OCI-LY1 (cell line): ENCODE measurements around the gene LIPA.

Experiments used
- H2AFZ ChIP-seq: fragments of 200-600 bp; sonication (generic), shearing (Covaris generic); 2 replicates; pipeline ENCODE4 v1.6.0; 2014; ENCODE audit warnings: antibody characterized with exemption, mild to moderate bottlenecking, low read length
- H3F3A ChIP-seq: fragments of 200-600 bp; sonication (generic), shearing (Covaris generic); 2 replicates; pipeline ENCODE4 v1.6.0; 2014; ENCODE audit warnings: mild to moderate bottlenecking, antibody characterized with exemption, low read length, moderate library complexity; ENCODE audit not compliant: insufficient read depth
- H3K27ac ChIP-seq: fragments of 200-600 bp; sonication (generic); 2 replicates; pipeline ENCODE4 v1.5.1; 2014; ENCODE audit warnings: low read length, mixed run types, mild to moderate bottlenecking, low read depth; ENCODE audit not compliant: poor library complexity, severe bottlenecking
- H3K27me3 ChIP-seq: fragments of 200-600 bp; sonication (generic); 2 replicates; pipeline ENCODE4 v1.6.0; 2014; ENCODE audit warnings: antibody characterized with exemption, mild to moderate bottlenecking, low read length, moderate library complexity; ENCODE audit not compliant: insufficient read depth
- H3K36me3 ChIP-seq: fragments of 200-600 bp; sonication (generic); 2 replicates; pipeline ENCODE4 v1.6.1; 2014; ENCODE audit warnings: mild to moderate bottlenecking, antibody characterized with exemption, low read length, moderate library complexity, mixed read lengths; ENCODE audit not compliant: insufficient read depth
- H3K4me1 ChIP-seq: fragments of 200-600 bp; sonication (generic); 2 replicates; pipeline ENCODE4 v1.5.1; 2014; ENCODE audit warnings: mild to moderate bottlenecking, low read length, moderate library complexity; ENCODE audit not compliant: insufficient read depth, severe bottlenecking
- H3K4me2 ChIP-seq: fragments of 200-600 bp; sonication (generic), shearing (Covaris generic); 2 replicates; pipeline ENCODE4 v1.6.1; 2014; ENCODE audit warnings: low read length
- H3K4me3 ChIP-seq: fragments of 200-600 bp; sonication (generic); 2 replicates; pipeline ENCODE4 v1.5.1; 2014; ENCODE audit warnings: low read length, low read depth, mild to moderate bottlenecking, mixed read lengths; ENCODE audit not compliant: poor library complexity, severe bottlenecking
- H3K79me2 ChIP-seq: fragments of 200-600 bp; shearing (Covaris generic); 2 replicates; pipeline ENCODE4 v1.6.1; 2016; ENCODE audit warnings: mixed run types, low read length, mixed read lengths; ENCODE audit not compliant: insufficient read depth
- H3K9ac ChIP-seq: fragments of 200-600 bp; sonication (generic), shearing (Covaris generic); 2 replicates; pipeline ENCODE4 v1.6.1; 2014; ENCODE audit warnings: mild to moderate bottlenecking, low read length, mixed read lengths
- H3K9me2 ChIP-seq: fragments of 200-600 bp; sonication (generic), shearing (Covaris generic); 2 replicates; pipeline ENCODE4 v1.6.1; 2014; ENCODE audit warnings: low read depth, mild to moderate bottlenecking, low read length, mixed read lengths
- H3K9me3 ChIP-seq: fragments of 200-600 bp; shearing (Covaris generic); 2 replicates; pipeline ENCODE4 v1.6.1; 2014; ENCODE audit warnings: low read length, mixed read lengths
- H4K20me1 ChIP-seq: fragments of 200-600 bp; sonication (generic), shearing (Covaris generic); 2 replicates; pipeline ENCODE4 v1.6.0; 2016; ENCODE audit warnings: mild to moderate bottlenecking, low read length; ENCODE audit not compliant: insufficient read depth
- EZH2 ChIP-seq: fragments of 200-600 bp; sonication (generic), shearing (Covaris generic); IDR thresholded peaks from 2 replicates; pipeline ENCODE4 v1.8.0; 2017; ENCODE audit warnings: borderline replicate concordance, mixed run types, mild to moderate bottlenecking, antibody characterized with exemption, low read length, moderate library complexity, mixed read lengths
- TF ChIP-seq, protein P1 (sequence below): fragments of 200-600 bp; sonication (generic), shearing (Covaris generic); IDR thresholded peaks from 2 replicates; pipeline ENCODE4 v1.5.1; 2017; ENCODE audit warnings: mild to moderate bottlenecking, antibody characterized with exemption, low read length, moderate library complexity, mixed read lengths

The LIPA gene

DNA sequence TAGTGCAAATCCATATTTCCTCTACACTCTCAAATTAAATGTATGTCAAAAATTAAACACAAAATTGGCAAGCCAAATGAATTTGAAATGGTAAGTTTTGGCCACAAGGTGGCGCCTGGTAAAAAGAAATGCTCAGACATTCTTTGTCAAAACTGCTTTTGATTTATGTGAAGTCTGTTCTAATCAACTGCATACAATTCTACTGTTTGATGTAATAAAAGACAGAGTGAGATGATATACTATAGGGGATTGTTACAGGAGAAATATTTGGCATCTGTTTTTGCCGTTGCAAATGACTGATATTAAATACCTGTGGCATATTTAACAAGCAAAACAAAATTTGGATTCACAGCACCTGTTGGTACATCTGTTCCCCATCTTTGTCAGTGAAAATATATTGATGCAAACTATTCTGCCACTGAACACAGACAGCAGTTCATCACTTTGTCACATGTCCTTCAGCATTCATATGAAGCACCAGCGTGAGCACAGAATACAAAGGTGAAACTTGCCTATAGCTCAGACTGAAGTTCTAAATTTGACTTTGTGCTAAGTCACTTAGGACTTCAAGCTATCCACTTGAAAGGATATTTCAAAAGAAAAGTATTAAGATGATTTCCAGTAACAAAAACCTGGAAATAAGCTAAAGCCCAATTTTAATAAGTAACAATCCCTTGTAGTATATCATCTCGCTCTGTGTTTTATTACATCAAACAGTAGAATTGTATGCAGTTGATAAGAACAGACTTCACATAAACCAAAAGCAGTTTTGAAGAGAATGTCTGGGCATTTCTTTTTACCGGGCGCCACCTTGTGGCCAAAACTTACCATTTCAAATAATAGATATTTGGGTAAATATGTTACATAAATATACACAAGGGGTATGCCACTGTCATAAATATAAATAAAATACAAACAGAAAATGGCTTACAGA lies 34.3 kb downstream of the LIPA start:
- H3K9ac ChIP-seq, result no peak overlapping the region
- H4K20me1 ChIP-seq, result no peaks in the 10 kb centered on the region
- H3K79me2 ChIP-seq, result no peaks in the 10 kb centered on the region
- no peak overlapping the region for H3K4me3 ChIP-seq
- H3K27ac ChIP-seq, result peak overlapping the region; percentile 34
- no peaks in the 10 kb centered on the region for H3K9me3 ChIP-seq
- no peaks in the 10 kb centered on the region for H3K36me3 ChIP-seq
- H3K4me2 ChIP-seq, result no peak overlapping the region
- no peaks in the 10 kb centered on the region for H3F3A ChIP-seq
- H3K4me1 ChIP-seq, result peaks cover 5% of the 10 kb centered on the region
- H3K9me2 ChIP-seq, result no peaks in the 10 kb centered on the region
- TF ChIP-seq, protein P1, sequence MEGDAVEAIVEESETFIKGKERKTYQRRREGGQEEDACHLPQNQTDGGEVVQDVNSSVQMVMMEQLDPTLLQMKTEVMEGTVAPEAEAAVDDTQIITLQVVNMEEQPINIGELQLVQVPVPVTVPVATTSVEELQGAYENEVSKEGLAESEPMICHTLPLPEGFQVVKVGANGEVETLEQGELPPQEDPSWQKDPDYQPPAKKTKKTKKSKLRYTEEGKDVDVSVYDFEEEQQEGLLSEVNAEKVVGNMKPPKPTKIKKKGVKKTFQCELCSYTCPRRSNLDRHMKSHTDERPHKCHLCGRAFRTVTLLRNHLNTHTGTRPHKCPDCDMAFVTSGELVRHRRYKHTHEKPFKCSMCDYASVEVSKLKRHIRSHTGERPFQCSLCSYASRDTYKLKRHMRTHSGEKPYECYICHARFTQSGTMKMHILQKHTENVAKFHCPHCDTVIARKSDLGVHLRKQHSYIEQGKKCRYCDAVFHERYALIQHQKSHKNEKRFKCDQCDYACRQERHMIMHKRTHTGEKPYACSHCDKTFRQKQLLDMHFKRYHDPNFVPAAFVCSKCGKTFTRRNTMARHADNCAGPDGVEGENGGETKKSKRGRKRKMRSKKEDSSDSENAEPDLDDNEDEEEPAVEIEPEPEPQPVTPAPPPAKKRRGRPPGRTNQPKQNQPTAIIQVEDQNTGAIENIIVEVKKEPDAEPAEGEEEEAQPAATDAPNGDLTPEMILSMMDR, result peak; percentile 48
- no peak for TF ChIP-seq EZH2
- no peaks in the 10 kb centered on the region for H3K27me3 ChIP-seq
- no peak overlapping the region for H2AFZ ChIP-seq

DNA sequence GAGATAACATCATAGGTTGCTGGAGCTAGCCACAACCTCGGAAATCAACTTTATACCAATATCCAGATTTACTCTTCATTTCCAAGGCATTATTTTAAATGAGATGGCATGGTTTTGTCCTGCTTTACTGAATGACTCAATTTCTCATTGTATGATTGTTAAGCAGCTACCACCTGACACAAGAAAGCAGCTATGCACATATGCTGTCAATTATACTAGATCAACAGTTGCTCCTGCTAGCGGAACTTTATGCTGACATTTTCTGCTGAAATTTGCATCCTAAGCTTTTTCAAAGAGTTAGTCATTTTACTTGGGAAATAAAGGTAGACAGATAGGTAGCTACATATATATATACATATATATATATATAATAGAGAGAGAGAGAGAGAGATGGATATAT lies 35.5 kb downstream of the LIPA start:
- Histone ChIP-seq H2AFZ (no peak overlapping the region), H3K27ac (no peak overlapping the region), H4K20me1 (no peaks in the 10 kb centered on the region), H3K27me3 (no peaks in the 10 kb centered on the region), H3K9me2 (no peaks in the 10 kb centered on the region), H3K9me3 (no peaks in the 10 kb centered on the region), H3K9ac (no peak overlapping the region), H3K79me2 (no peaks in the 10 kb centered on the region), H3K4me2 (no peak overlapping the region), H3F3A (no peaks in the 10 kb centered on the region), H3K36me3 (no peaks in the 10 kb centered on the region), H3K4me1 (peaks cover 5% of the 10 kb centered on the region), H3K4me3 (no peak overlapping the region)
- TF ChIP-seq, protein P1, result no peak

DNA sequence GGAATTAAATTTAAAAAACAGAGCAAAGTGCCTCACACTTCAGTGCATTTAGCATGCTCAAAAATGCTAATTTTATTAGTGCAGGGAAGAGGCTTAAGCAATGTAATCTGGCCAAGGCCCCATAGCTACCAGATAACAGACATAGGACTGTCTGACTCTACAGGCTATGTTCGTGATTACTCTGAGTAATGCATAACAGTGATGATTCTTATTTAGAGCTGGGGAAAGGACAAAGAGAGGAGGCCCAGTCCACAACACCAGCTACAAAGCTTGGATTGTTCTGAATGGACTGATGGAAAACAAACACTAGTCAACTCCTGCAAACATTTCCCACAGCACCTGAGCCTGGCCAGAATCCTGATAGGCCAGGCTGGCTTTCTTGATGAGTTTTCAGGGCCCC lies 36.1 kb downstream of the LIPA start:
- Histone ChIP-seq H3K9me2 (no peaks in the 10 kb centered on the region), H3K27ac (no peak overlapping the region), H3K27me3 (no peaks in the 10 kb centered on the region), H3F3A (no peaks in the 10 kb centered on the region), H3K79me2 (no peaks in the 10 kb centered on the region), H4K20me1 (no peaks in the 10 kb centered on the region), H3K36me3 (no peaks in the 10 kb centered on the region), H3K9me3 (no peaks in the 10 kb centered on the region), H3K9ac (no peak overlapping the region), H2AFZ (no peak overlapping the region), H3K4me3 (no peak overlapping the region), H3K4me1 (peaks cover 5% of the 10 kb centered on the region), H3K4me2 (no peak overlapping the region)
- TF ChIP-seq EZH2, result no peak
- TF ChIP-seq, protein P1, result no peak
